ENCODE results near the gene MORF4L2. TPM values are rescaled to one million over a fixed set of nuclear protein-coding genes. Genes with fewer than 3 reads are reported as not detected.

The MORF4L2 gene
- total and polyA plus RNA-seq, 9 of the 15 experiments (the other 6 are each of a cell fraction or from before 2014, with no cell fraction given): 324 to 781 (median 420) TPM

DNA sequence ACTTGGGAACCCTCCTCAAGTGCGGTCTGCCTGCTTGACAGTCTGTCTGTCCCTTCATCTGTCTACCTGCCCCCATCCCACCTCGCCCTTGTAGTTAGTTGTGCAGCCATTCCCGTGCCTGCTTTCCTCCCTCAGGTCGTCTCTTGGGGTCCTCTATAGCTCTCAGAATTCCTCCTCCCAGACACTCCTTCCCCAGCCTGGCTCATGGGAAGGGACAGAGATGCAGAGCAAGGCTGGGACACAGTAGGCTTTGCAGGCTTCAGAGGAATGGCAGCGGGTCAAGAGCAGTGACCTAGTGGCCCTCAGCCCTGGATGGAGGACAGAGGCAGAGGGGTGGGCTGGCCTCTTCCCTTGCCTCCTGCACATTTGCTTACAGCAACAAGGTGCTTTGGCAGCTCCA lies 42.5 kb upstream of the MORF4L2 start (continued):
- no peak for TF ChIP-seq HSF4 (CRISPR knock-in tag; IDR thresholded peaks at IDR 0.05; ENCODE audit: borderline replicate concordance)
- TF ChIP-seq ZNF165 (CRISPR knock-in tag; IDR thresholded peaks at IDR 0.05; ENCODE audit: borderline replicate concordance): no peak
- no peak for TF ChIP-seq BHLHE40 (IDR thresholded peaks at IDR 0.05; ENCODE audit: low read length)
- no peak for TF ChIP-seq EGR1 (conservative IDR thresholded peaks at IDR 0.05)

DNA sequence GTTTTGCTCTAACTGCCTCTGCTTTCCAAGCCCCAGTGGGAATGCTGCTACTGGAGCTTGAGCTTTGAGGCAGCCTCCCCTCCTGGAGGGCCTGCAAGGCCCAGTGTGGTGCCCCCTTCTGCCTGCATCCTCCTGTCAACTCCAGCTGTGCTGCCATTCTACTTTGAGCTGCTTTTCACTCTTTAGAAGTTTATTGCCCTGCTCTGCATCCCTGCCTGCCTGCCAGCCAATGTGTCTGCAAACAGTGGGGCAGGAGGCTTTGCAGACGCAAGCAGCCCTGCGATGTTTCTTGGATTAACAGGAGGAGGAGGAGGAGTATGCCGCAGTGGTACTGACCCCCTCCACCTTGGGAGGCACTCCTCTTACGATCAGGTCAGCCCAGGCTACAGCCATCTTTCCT lies 40.6 kb upstream of the MORF4L2 start:
- CTCF ChIA-PET (ENCODE audit: low intra/inter-chr PET ratio): no interaction called here
- in situ Hi-C loops (cut with MboI) (no loop called here), intact Hi-C loops (cut with micrococcal nuclease) (no loop called here)
- no peak for ATAC-seq
- Histone ChIP-seq H3K9ac (ENCODE audit: insufficient read depth in 1 of 2, low read depth in 2 of 2, low read length in 2 of 2) (no peak overlapping the region), H4K20me1 (replicated peaks; ENCODE audit: control insufficient read depth, insufficient read depth, low read length) (no peaks in the 10 kb centered on the region), H3K27me3 (ENCODE audit: control insufficient read depth in 2 of 2, insufficient read depth in 2 of 2, low read length in 2 of 2) (peaks cover 2 to 72% of the 10 kb centered on the region in 2 experiments; a peak in 3 of 5 replicates), H2AFZ (ENCODE audit: low read depth, low read length) (no peak overlapping the region), H3K36me3 (ENCODE audit: control insufficient read depth, insufficient read depth, low read length) (no peaks in the 10 kb centered on the region), H3K4me2 (ENCODE audit: insufficient read depth, low read length) (no peak overlapping the region), H3K4me1 (replicated peaks in 1 of 2; ENCODE audit: control insufficient read depth in 2 of 2, insufficient read depth in 2 of 2, low read length in 2 of 2) (no peaks in the 10 kb centered on the region), H3K9me3 (replicated peaks; ENCODE audit: control insufficient read depth, insufficient read depth, low read depth, low read length) (no peaks in the 10 kb centered on the region), H3K79me2 (ENCODE audit: control insufficient read depth, insufficient read depth, low read length) (no peaks in the 10 kb centered on the region), H3K4me3 (no peak overlapping the region), H3K27ac (ENCODE audit: extremely low read depth, low read depth, low read length) (no peak overlapping the region), H3K9me1 (ENCODE audit: control insufficient read depth, insufficient read depth, low read length) (no peaks in the 10 kb centered on the region)
- no peak for FAIRE-seq
- no TSS peak for BruUV-seq (replicated peaks)
- POLR2A ChIA-PET: no interaction called here
- 0% methylated on average over 4 of the region's 4 CpGs for WGBS (ENCODE audit: insufficient coverage, low coverage, missing lambda C conversion rate)
- TF ChIP-seq, protein P1, sequence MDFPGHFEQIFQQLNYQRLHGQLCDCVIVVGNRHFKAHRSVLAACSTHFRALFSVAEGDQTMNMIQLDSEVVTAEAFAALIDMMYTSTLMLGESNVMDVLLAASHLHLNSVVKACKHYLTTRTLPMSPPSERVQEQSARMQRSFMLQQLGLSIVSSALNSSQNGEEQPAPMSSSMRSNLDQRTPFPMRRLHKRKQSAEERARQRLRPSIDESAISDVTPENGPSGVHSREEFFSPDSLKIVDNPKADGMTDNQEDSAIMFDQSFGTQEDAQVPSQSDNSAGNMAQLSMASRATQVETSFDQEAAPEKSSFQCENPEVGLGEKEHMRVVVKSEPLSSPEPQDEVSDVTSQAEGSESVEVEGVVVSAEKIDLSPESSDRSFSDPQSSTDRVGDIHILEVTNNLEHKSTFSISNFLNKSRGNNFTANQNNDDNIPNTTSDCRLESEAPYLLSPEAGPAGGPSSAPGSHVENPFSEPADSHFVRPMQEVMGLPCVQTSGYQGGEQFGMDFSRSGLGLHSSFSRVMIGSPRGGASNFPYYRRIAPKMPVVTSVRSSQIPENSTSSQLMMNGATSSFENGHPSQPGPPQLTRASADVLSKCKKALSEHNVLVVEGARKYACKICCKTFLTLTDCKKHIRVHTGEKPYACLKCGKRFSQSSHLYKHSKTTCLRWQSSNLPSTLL (IDR thresholded peaks at IDR 0.05): no peak
- TF ChIP-seq TAF7 (tag; IDR thresholded peaks at IDR 0.05): no peak
- TF ChIP-seq, protein P2, sequence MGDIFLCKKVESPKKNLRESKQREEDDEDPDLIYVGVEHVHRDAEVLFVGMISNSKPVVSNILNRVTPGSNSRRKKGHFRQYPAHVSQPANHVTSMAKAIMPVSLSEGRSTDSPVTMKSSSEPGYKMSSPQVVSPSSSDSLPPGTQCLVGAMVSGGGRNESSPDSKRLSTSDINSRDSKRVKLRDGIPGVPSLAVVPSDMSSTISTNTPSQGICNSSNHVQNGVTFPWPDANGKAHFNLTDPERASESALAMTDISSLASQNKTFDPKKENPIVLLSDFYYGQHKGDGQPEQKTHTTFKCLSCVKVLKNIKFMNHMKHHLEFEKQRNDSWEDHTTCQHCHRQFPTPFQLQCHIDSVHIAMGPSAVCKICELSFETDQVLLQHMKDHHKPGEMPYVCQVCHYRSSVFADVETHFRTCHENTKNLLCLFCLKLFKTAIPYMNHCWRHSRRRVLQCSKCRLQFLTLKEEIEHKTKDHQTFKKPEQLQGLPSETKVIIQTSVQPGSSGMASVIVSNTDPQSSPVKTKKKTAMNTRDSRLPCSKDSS (IDR thresholded peaks at IDR 0.05; ENCODE audit: low read depth, partially characterized antibody): no peak
- TF ChIP-seq ZC3H11A (IDR thresholded peaks at IDR 0.05; ENCODE audit: low read depth, low read length): no peak
- TF ChIP-seq, protein P3, sequence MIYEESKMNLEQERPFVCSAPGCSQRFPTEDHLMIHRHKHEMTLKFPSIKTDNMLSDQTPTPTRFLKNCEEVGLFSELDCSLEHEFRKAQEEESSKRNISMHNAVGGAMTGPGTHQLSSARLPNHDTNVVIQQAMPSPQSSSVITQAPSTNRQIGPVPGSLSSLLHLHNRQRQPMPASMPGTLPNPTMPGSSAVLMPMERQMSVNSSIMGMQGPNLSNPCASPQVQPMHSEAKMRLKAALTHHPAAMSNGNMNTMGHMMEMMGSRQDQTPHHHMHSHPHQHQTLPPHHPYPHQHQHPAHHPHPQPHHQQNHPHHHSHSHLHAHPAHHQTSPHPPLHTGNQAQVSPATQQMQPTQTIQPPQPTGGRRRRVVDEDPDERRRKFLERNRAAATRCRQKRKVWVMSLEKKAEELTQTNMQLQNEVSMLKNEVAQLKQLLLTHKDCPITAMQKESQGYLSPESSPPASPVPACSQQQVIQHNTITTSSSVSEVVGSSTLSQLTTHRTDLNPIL (CRISPR knock-in tag; IDR thresholded peaks at IDR 0.05): no peak
- no peak for TF ChIP-seq ZNF586 (CRISPR knock-in tag; conservative IDR thresholded peaks at IDR 0.05)
- no peak for TF ChIP-seq ZNF57 (CRISPR knock-in tag; IDR thresholded peaks at IDR 0.05)
- TF ChIP-seq ZNF143 (CRISPR knock-in tag; IDR thresholded peaks at IDR 0.05): no peak
- TF ChIP-seq ZNF785 (CRISPR knock-in tag; IDR thresholded peaks at IDR 0.05): no peak
- TF ChIP-seq CCAR2 (IDR thresholded peaks at IDR 0.05; ENCODE audit: low read depth, low read length): no peak
- TF ChIP-seq MTA1 (IDR thresholded peaks at IDR 0.05; ENCODE audit: borderline replicate concordance): no peak
- TF ChIP-seq BRF1 (IDR thresholded peaks at IDR 0.05; ENCODE audit: borderline replicate concordance, extremely low read depth, insufficient read length): no peak
- no peak for TF ChIP-seq HNRNPUL1 (IDR thresholded peaks at IDR 0.05; ENCODE audit: low read length)
- no peak for DNase-seq (ENCODE audit: extremely low read depth in 1 of 4, low spot score in 3 of 4)

Data from K562 (cell line).